ENCODE results near the gene COX7B2.

Gene COX7B2

DNA sequence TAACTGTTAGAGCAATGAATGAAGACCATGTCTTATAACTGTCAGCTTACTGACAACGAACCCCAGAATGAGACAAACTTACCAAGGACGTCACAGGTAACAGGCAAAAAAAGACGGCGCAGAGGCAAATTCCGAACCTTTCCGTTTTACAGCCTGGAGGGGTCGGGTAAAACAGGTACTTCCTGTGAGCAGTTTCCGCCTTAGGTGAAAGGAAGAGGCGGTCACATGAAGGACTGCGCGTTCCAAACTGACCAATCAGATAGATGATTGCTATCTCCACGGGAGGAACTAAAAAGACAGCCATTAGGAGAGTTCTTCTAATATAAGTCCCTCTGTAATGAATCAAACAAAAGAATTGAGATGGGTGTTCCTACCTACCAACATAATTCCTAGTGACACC is at the start of gene COX7B2:
COX7B2 (minus strand) TSS at position 168 of the 400 bp plus-strand sequence. CDS start 174,053 bp downstream, outside the sequence.
- no peak for DNase-seq (ENCODE audit: low read depth)

- no peak for DNase-seq (ENCODE audit: low read depth)
These were observed 47.4 kb upstream of the COX7B2 start for GRCh38 chr4:46956451-46956850.

- no peak for DNase-seq (ENCODE audit: low read depth)
These were observed 46.6 kb upstream of the COX7B2 start for GRCh38 chr4:46955601-46956000.

- DNase-seq (ENCODE audit: low read depth), result no peak
These were observed 45.6 kb upstream of the COX7B2 start for GRCh38 chr4:46954643-46955042.

GRCh38 chr4:46953564-46953963 is 44.5 kb upstream of the COX7B2 start:
- DNase-seq (ENCODE audit: low read depth), result no peak

- no peak for DNase-seq (ENCODE audit: low read depth)
These were observed 43.4 kb upstream of the COX7B2 start for GRCh38 chr4:46952451-46952850.

DNA sequence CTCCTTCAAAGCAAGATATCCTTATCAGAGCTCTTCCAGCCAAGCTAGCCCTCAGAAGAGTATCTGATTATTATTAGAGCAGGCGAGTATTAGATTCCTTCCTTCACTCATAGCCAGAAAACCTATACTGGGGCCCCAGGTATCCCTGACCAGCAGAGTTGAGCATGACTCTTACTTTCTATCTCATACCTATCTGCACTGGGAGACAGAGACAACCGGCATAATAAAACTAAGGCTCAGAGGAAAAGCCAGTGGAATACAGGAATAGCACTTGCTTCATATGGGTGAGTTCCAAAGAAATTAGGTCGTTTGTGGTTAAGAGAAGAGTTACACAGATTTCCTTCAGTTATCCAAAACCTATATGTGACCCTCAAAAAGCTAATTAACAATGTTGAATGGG is 41.8 kb upstream of the COX7B2 start:
- DNase-seq (ENCODE audit: low read depth), result no peak

- no peak for DNase-seq (ENCODE audit: low read depth)
These were observed 40.8 kb upstream of the COX7B2 start for GRCh38 chr4:46949822-46950221.

DNA sequence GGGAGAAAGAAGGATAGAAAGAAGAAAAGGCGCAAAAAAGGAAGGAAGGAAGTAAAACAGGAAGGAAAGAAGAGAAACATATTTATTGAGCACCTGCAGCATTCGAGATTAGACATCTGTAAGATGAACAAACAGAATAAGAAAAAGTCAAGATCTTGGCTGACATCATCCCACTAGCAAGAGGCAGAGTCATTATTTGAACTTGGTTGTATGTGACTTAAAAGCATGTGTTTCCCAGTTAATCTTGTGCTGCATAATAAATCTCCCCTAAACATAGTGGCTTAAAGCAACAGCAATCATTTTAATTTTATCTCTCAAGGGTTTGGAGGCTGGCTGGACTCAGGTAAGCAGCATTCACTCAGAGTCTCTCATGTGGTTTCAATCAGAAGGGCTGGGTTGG is 38.5 kb upstream of the COX7B2 start:
- no peak for DNase-seq (ENCODE audit: low read depth)

- DNase-seq (ENCODE audit: low read depth), result no peak
These were observed 38.0 kb upstream of the COX7B2 start for GRCh38 chr4:46946919-46947536.

DNA sequence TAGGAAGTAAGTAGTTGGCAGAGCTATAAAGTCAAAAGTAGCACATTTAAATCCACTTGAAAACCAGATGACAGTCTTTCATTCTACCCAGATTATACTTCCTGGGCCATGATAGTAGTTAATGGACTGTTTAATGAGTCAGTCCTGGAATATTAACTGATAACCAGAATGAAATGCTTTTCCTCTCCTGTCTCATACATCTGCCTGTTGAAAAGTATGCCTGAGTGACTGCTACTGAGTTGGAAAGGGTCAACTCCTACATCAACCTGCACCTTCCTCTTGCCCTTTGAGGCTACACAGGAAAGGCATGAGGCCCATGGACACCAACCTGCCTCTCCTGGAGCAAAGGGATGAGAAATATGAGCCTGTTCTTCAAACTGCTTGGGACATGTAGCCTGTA is 36.0 kb upstream of the COX7B2 start:
- DNase-seq (ENCODE audit: low read depth), result no peak

GRCh38 chr4:46944345-46944744 is 35.3 kb upstream of the COX7B2 start:
- DNase-seq (ENCODE audit: low read depth), result no peak

DNA sequence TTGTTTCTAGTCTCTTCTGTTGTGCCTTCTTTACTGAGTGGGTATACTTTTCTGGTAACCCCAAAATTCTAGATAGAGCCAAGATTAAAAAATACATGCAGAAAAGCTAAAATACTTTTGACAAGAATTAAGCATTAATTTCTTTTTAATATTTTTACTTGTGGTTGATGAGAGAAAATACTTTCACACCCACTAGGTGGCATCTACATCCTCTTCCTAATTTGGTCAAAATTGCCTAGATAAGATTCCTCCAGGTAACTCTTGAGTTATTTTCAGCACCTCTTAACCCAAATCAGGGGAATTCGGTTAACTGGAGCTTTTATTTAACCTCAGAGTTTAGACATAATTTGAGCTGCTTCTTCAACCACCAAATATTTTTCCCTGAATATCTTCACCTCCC is 28.4 kb upstream of the COX7B2 start:
- DNase-seq (ENCODE audit: low read depth), result no peak

DNA sequence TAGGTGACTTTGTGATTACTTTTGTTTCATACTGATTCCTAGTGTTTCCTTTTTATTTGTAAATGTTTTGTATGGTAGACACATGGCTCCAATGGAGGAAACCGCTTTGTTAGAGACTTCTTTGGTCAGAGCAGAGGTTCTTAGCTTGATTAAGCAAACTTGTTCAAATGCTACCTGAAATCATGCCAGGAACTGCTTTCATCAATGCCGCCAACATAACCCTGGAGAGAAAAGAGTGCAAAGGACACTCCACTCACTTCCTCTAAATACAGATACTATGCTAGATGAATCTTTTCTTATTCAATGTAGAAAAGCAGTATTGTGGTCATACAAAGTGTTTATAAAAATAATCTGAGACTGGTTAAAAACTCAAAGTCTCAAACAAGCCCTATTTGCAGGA is 25.7 kb upstream of the COX7B2 start:
- DNase-seq (ENCODE audit: low read depth), result no peak

DNA sequence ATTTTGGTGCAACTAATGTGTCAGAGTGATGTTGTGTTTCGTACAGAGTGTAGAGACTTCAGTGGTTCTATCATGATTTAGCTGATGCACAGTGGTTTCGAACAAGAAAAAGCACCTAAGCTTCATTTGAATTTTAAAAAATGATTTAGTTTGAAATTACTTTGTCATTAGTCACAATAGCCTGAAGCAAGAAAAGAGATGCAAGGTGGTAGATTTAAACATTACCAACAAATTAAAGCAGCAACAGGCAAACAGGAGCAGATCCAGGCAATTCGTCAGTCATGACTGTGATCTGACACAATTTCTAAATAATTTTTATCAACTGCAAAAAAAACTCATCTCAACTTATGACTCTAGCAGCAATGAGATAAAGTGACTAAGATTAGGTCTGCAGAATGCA is 24.6 kb upstream of the COX7B2 start:
- DNase-seq (ENCODE audit: low read depth), result no peak

DNA sequence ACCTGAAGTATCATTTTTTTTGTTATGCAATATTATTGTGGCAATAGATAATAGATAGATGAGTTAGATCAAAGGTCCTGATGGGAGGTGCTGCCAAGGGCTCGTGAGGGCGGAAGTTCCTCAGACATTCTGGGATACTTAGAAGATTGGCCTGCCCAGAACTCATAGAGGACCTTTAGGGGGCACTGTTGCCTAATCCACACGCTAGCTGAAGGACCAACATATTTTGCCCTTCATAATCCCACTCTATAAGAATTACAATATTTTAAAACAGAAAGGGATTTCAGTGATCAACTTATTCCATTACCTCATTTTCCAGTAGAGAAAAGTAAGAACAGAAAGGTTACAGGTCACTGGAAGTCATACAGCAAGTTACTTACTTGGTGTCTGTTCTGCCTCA is 22.9 kb upstream of the COX7B2 start:
- DNase-seq (ENCODE audit: low read depth), result no peak

DNA sequence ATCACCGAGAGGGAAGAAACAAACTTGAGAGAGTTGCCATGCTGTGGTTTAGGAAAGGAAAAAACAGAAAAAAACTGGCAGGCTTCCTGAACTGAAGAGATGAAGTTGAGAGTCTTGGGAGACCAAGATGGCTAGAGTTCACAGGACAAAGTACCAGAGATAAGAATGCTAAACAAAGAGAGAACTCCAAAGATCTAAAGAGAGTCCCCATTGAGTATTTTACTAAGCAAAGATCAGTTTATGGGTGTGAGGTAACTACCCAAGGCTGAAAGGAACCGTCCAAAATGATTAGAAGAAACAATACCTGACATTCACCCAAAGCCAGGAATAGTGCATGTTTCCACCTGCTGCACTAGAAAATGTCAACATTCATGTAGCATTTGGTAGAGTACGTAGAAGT is 21.8 kb upstream of the COX7B2 start:
- DNase-seq (ENCODE audit: low read depth), result no peak

- DNase-seq (ENCODE audit: low read depth), result no peak
These were observed 18.2 kb upstream of the COX7B2 start for GRCh38 chr4:46927201-46927600.

GRCh38 chr4:46924789-46925529 is 15.9 kb upstream of the COX7B2 start:
- DNase-seq (ENCODE audit: low read depth), result no peak

- no peak for DNase-seq (ENCODE audit: low read depth)
These were observed 13.2 kb upstream of the COX7B2 start for GRCh38 chr4:46922205-46922604.

GRCh38 chr4:46908148-46908547 is 897 bp downstream of the COX7B2 start:
- no peak for DNase-seq (ENCODE audit: low read depth)

GRCh38 chr4:46900082-46900481 is 9.0 kb downstream of the COX7B2 start:
- DNase-seq (ENCODE audit: low read depth), result no peak

DNA sequence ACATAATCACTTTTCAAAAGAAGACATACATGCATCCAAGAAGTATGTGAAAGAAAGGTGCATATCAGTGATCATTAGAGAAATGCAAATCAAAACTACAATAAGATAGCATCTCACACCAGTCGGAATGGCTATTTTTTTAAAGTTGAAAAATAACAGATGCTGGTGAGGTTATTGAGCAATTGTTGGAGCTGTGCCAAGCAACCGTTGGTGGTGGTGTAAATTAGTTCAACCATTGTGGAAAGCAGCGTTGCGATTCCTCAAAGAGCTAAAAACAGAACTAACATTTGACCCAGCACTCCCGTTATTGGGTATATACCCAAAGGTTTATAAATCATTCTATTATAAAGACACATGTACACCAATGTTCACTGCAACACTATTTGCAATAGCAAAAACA is 14.2 kb downstream of the COX7B2 start:
- DNase-seq (ENCODE audit: low read depth), result no peak

DNA sequence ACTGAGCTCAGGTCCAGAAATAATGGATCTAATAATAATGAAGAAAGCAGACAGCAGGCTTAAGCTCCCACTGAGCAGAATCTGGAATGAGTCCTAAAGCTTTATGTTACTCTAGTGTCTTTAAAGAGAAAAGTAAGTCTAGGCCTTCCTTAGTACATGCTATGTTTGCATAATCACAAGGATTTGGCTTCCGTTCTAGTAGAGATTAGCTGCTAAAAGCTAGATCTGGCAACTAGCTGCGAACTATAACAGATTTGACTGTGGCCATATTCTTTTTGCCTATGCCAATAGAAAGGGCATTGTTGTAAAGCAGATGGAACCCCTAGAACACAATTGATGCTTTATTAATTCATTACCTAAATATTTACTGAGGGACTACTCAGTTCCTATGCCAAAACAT is 19.0 kb downstream of the COX7B2 start:
- no peak for DNase-seq (ENCODE audit: low read depth)
